HG02759 (cell line): Measurements from ENCODE around the gene PTPRG.

Experiments used
- ATAC-seq: cut with Tn5 transposase; IDR thresholded peaks from one replicate; pipeline ENCODE4 v1.9.1; 2021; ENCODE audit warnings: mild to moderate bottlenecking, moderate library complexity; ENCODE audit not compliant: unreplicated experiment

Gene PTPRG

GRCh38 chr3:61648481-61648880 lies 87.1 kb downstream of the PTPRG start:
- no peak for ATAC-seq

- no peak for ATAC-seq
These were observed 88.2 kb downstream of the PTPRG start for GRCh38 chr3:61649381-61650170.

GRCh38 chr3:61650276-61650675 lies 88.9 kb downstream of the PTPRG start:
- no peak for ATAC-seq

- no peak for ATAC-seq
These were observed 89.5 kb downstream of the PTPRG start for GRCh38 chr3:61650719-61651410.

GRCh38 chr3:61657689-61658088 lies 96.3 kb downstream of the PTPRG start:
- no peak for ATAC-seq

- ATAC-seq = no peak
These were observed 101.5 kb downstream of the PTPRG start for GRCh38 chr3:61662861-61663260.

- no peak for ATAC-seq
These were observed 102.2 kb downstream of the PTPRG start for GRCh38 chr3:61663356-61664104.

GRCh38 chr3:61664105-61664482 lies 102.7 kb downstream of the PTPRG start:
- ATAC-seq = no peak

- no peak for ATAC-seq
These were observed 103.8 kb downstream of the PTPRG start for GRCh38 chr3:61665121-61665520.

- ATAC-seq = no peak
These were observed 104.6 kb downstream of the PTPRG start for GRCh38 chr3:61665987-61666386.

GRCh38 chr3:61666615-61667330 lies 105.4 kb downstream of the PTPRG start:
- ATAC-seq = no peak

- no peak for ATAC-seq
These were observed 106.0 kb downstream of the PTPRG start for GRCh38 chr3:61667383-61667782.

GRCh38 chr3:61667814-61668213 lies 106.4 kb downstream of the PTPRG start:
- ATAC-seq = no peak

- ATAC-seq = no peak
These were observed 107.0 kb downstream of the PTPRG start for GRCh38 chr3:61668317-61668864.

GRCh38 chr3:61669203-61669602 lies 107.8 kb downstream of the PTPRG start:
- ATAC-seq = no peak

- no peak for ATAC-seq
These were observed 108.4 kb downstream of the PTPRG start for GRCh38 chr3:61669668-61670299.

GRCh38 chr3:61673651-61674050 lies 112.3 kb downstream of the PTPRG start:
- no peak for ATAC-seq

GRCh38 chr3:61674596-61674995 lies 113.2 kb downstream of the PTPRG start:
- no peak for ATAC-seq

- ATAC-seq = no peak
These were observed 117.7 kb downstream of the PTPRG start for GRCh38 chr3:61679026-61679425.

GRCh38 chr3:61680617-61681016 lies 119.2 kb downstream of the PTPRG start:
- ATAC-seq = no peak
